PC-9 (cell line): ENCODE results near the gene MTHFD1L. TPM values are rescaled to one million over a fixed set of nuclear protein-coding genes. Genes with fewer than 3 reads are reported as not detected.

Experiments used
- BruUV-seq: library from RNA; stranded (reverse); fragments of 400-500 nt; replicated peaks from 2 replicates; lab custom pipeline; 2021; lab: Mats Ljungman, UMichigan
- CTCF ChIA-PET: fragments of 300-600 bp; sonication (Branson Sonifier 250); formaldehyde crosslinking; loops from one replicate; lab custom pipeline; 2022; ENCODE audit warnings: antibody characterized with exemption; lab: Charles Lee
- POLR2A ChIA-PET: fragments of 300-600 bp; sonication (Branson Sonifier 250); formaldehyde crosslinking; loops from one replicate; lab custom pipeline; 2022; ENCODE audit warnings: antibody characterized with exemption; ENCODE audit not compliant: unreplicated experiment; lab: Charles Lee
- DNase-seq, 2 experiments: peaks; one replicate each; pipeline versions ENCODE4 v3.0.0 to v3.0.0-alpha.2; 2015 to 2022; ENCODE audit warnings: mixed read lengths in 1 of 2
- H2AFZ ChIP-seq: fragments of 200-600 bp; sonication (generic); 2 replicates; pipeline ENCODE4 v1.8.1; 2017; ENCODE audit warnings: antibody characterized with exemption
- H3F3A ChIP-seq: fragments of 200-600 bp; sonication (generic); 2 replicates; pipeline ENCODE4 v1.8.1; 2017; ENCODE audit warnings: antibody characterized with exemption, mild to moderate bottlenecking, low read depth; ENCODE audit not compliant: insufficient read depth
- H3K27ac ChIP-seq: fragments of 200-600 bp; sonication (generic); 2 replicates; pipeline ENCODE4 v1.6.1; 2016; ENCODE audit warnings: mixed run types
- H3K27me3 ChIP-seq: fragments of 200-600 bp; sonication (generic); 2 replicates; pipeline ENCODE4 v1.6.1; 2016; ENCODE audit warnings: low read depth, mixed run types; ENCODE audit not compliant: insufficient read depth
- H3K36me3 ChIP-seq: fragments of 200-600 bp; sonication (generic); 2 replicates; pipeline ENCODE4 v1.6.1; 2016; ENCODE audit warnings: low read depth, mixed run types
- H3K4me1 ChIP-seq: fragments of 200-600 bp; sonication (generic); replicated peaks from 2 replicates; pipeline ENCODE4 v1.6.1; 2016; ENCODE audit warnings: mixed run types; ENCODE audit not compliant: insufficient read depth
- H3K4me2 ChIP-seq: fragments of 200-600 bp; sonication (generic); 2 replicates; pipeline ENCODE4 v1.6.1; 2017; ENCODE audit warnings: mixed run types
- H3K4me3 ChIP-seq: fragments of 200-600 bp; sonication (generic); 2 replicates; pipeline ENCODE4 v1.6.1; 2016; ENCODE audit warnings: mixed run types
- H3K79me2 ChIP-seq: fragments of 200-600 bp; sonication (generic); 2 replicates; pipeline ENCODE4 v1.6.1; 2017; ENCODE audit warnings: low read depth, mixed run types
- H3K9me2 ChIP-seq: fragments of 200-600 bp; sonication (generic); 2 replicates; pipeline ENCODE4 v1.8.1; 2017; ENCODE audit warnings: mild to moderate bottlenecking; ENCODE audit not compliant: insufficient read depth
- H3K9me3 ChIP-seq: fragments of 200-600 bp; sonication (generic); 2 replicates; pipeline ENCODE4 v1.8.1; 2016; ENCODE audit warnings: low read depth; ENCODE audit not compliant: insufficient read depth
- H4K20me1 ChIP-seq: fragments of 200-600 bp; sonication (generic); 2 replicates; pipeline ENCODE4 v1.8.1; 2017; ENCODE audit not compliant: insufficient read depth
- EZH2 ChIP-seq: fragments of 200-600 bp; sonication (generic); IDR thresholded peaks from 2 replicates; pipeline ENCODE4 v1.8.0; 2017; ENCODE audit warnings: antibody characterized with exemption, low read depth
- intact Hi-C: fragments of 100-400 bp; cut with micrococcal nuclease; formaldehyde crosslinking; loops from one replicate; pipeline ENCODE4 v1.10.0; 2022; ENCODE audit not compliant: unreplicated experiment
- total RNA-seq: library from RNA; stranded (reverse); gene quantifications from 2 replicates; pipeline ENCODE4 v1.2.3, GENCODE V29; 2021
- TF ChIP-seq, protein P1 (sequence below): fragments of 200-600 bp; sonication (generic); conservative IDR thresholded peaks from 2 replicates; pipeline ENCODE4 v1.6.1; 2017; ENCODE audit warnings: mixed run types, antibody characterized with exemption, mild to moderate bottlenecking, moderate library complexity

Gene MTHFD1L
- total RNA-seq, 1 experiment from 2014 or later, result 53.3 TPM

DNA sequence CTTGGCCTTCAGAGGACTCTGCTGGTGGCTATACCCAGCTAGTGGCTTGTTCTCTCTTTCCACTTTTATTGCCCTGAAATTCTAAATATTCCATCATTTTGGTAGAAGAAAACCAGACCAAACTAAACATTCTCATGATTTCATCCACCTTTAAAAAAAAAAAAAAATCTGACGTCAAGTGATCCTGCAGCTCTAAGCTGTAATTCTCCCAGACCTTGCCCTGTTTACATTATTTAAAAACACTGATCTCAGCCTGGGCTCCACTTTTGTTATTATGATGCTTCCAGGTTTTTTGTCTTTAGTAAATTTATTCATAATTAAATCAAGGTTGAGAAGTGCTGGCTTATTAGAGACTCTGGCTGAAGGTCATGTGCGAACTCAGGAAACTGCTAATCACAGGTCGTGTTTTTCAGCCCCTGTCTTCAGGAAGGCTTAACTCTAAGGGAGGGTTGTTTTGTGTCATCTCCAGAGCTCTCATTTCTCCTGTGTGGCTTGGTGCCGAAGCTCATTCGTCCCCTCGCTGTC lies 114.4 kb downstream of the MTHFD1L start:
- H3K9me3 ChIP-seq, result no peaks in the 10 kb centered on the region
- H3K36me3 ChIP-seq, result peaks cover 5% of the 10 kb centered on the region; the same call in 1 of the 2 replicates
- H2AFZ ChIP-seq, result no peak overlapping the region
- H3K4me3 ChIP-seq, result no peak overlapping the region
- H3K27ac ChIP-seq, result no peak overlapping the region
- H3K4me1 ChIP-seq, result no peaks in the 10 kb centered on the region
- no peak for DNase-seq
- no peaks in the 10 kb centered on the region for H4K20me1 ChIP-seq
- TF ChIP-seq, protein P1, sequence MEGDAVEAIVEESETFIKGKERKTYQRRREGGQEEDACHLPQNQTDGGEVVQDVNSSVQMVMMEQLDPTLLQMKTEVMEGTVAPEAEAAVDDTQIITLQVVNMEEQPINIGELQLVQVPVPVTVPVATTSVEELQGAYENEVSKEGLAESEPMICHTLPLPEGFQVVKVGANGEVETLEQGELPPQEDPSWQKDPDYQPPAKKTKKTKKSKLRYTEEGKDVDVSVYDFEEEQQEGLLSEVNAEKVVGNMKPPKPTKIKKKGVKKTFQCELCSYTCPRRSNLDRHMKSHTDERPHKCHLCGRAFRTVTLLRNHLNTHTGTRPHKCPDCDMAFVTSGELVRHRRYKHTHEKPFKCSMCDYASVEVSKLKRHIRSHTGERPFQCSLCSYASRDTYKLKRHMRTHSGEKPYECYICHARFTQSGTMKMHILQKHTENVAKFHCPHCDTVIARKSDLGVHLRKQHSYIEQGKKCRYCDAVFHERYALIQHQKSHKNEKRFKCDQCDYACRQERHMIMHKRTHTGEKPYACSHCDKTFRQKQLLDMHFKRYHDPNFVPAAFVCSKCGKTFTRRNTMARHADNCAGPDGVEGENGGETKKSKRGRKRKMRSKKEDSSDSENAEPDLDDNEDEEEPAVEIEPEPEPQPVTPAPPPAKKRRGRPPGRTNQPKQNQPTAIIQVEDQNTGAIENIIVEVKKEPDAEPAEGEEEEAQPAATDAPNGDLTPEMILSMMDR, result no peak
- TF ChIP-seq EZH2, result no peak
- no peaks in the 10 kb centered on the region for H3K79me2 ChIP-seq
- H3K27me3 ChIP-seq, result no peaks in the 10 kb centered on the region
- H3F3A ChIP-seq, result no peaks in the 10 kb centered on the region
- ChIA-PET POLR2A (no interaction called here), CTCF (no interaction called here)
- intact Hi-C loops, result no loop called here
- no TSS peak for BruUV-seq
- no peak overlapping the region for H3K4me2 ChIP-seq
- H3K9me2 ChIP-seq, result no peaks in the 10 kb centered on the region

DNA sequence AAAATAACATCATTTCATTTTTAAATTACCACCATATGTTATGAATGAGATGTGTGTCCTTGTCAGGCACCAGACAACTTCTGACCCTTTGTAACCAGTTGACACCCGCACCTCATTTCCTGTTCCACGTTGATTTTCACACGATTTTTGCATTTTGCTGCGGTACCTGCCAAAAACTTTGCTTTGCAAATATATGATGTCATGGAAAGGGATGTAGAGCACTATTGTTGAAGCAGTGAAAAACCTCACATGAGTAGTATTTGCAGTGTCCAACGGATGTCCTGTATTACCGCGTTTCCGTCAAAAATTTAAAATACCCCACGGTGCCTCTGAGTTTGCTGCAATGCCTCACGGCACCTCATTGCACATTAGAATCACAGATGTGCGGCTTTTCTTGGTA lies 115.6 kb downstream of the MTHFD1L start:
- Histone ChIP-seq H3K9me2 (no peaks in the 10 kb centered on the region), H3K27ac (no peak overlapping the region), H3K36me3 (peaks cover 4% of the 10 kb centered on the region; the same call in 1 of the 2 replicates), H3K9me3 (no peaks in the 10 kb centered on the region), H3K4me1 (no peaks in the 10 kb centered on the region), H2AFZ (no peak overlapping the region), H3K79me2 (no peaks in the 10 kb centered on the region), H3F3A (no peaks in the 10 kb centered on the region), H3K4me2 (no peak overlapping the region), H4K20me1 (no peaks in the 10 kb centered on the region), H3K4me3 (no peak overlapping the region), H3K27me3 (no peaks in the 10 kb centered on the region)
- intact Hi-C loops, result no loop called here
- no peak for TF ChIP-seq EZH2
- TF ChIP-seq, protein P1, result no peak
- no peak for DNase-seq
- CTCF ChIA-PET, result interaction anchor here (0.5 kb wide), 1 partner anchor 350 kb away, joined by 13 read pairs; no protein-coding TSS in a partner anchor
- no TSS peak for BruUV-seq
- POLR2A ChIA-PET, result no interaction called here

DNA sequence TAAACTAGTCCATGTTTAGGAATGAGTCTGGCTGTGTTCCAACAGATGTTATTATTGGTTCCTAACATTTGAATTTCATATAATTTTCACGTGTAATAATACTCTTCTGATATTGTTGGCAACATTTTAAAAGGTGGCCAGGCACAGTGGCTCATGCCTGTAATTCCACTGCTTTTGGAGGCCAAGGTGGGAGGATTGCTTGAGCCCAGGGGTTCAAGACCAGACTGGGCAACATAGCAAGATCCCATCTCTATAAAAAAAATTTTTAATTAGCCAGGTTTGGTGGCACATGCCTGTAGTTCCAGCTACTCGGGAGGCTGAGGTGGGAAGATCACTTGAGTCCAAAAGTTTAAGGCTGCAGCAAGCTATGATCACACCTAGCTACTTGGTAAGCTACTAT lies 116.2 kb downstream of the MTHFD1L start:
- H3K36me3 ChIP-seq, result no peaks in the 10 kb centered on the region
- H3K9me2 ChIP-seq, result no peaks in the 10 kb centered on the region
- ChIA-PET POLR2A (no interaction called here), CTCF (interaction anchor here (0.5 kb wide), 1 partner anchor 350 kb away, joined by 13 read pairs; no protein-coding TSS in a partner anchor)
- H4K20me1 ChIP-seq, result no peaks in the 10 kb centered on the region
- no peak overlapping the region for H3K4me2 ChIP-seq
- BruUV-seq, result no TSS peak
- H3K79me2 ChIP-seq, result no peaks in the 10 kb centered on the region
- DNase-seq, result no peak
- H3K4me3 ChIP-seq, result no peak overlapping the region
- H2AFZ ChIP-seq, result no peak overlapping the region
- no peak overlapping the region for H3K27ac ChIP-seq
- no peaks in the 10 kb centered on the region for H3F3A ChIP-seq
- intact Hi-C loops, result no loop called here
- no peaks in the 10 kb centered on the region for H3K9me3 ChIP-seq
- TF ChIP-seq, protein P1, result no peak
- no peak for TF ChIP-seq EZH2
- no peaks in the 10 kb centered on the region for H3K4me1 ChIP-seq
- H3K27me3 ChIP-seq, result no peaks in the 10 kb centered on the region
